Measurements from ENCODE around the gene PAK6. TPM values are rescaled to one million over a fixed set of nuclear protein-coding genes. Genes with fewer than 3 reads are reported as not detected.
A peak's percentile ranks its signal among the peaks of the same experiment; 100 is the strongest.

The PAK6 gene
- polyA plus RNA-seq, 3 donors: 0.03 TPM; not detected in 2

DNA sequence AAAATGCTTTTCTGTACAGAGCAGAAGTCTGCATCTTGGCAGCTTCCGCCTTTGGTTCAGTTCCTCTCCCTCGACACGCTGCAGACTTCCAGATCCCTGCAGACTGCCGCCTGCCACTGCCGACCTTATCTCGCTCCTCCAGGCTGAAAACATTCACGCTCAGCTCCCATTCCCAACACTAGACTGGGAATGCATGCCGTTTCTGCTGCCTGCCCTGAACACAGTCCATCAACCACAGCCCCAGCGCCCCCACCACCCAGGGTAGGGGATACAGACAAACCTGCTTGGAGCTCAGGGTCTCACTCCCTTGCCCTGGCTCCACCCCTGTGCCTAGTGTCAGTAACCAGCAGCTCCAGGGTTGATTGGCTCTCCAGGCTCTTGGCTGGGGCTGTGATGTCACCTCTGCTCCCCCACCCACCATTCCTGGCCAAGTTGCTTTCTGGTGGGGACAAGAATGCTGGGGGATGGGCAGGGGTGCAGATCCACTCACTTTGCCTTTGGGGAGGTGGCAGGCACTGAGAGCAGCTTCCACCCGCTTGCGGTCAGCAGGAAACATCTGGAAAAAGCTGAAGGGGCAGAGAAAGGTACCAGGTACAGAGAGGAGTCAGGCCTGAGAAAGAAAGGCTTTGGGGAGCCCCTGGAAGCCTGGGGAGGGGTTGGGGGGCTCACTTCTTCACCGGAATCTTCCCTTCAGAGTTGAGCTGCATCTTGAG, 62.8 kb downstream of the PAK6 start:
- peaks cover 75 to 92% of the 10 kb centered on the region in 2 donors for H3K36me3 ChIP-seq (replicated peaks in 1 of 2; ENCODE audit: control insufficient read depth in 1 of 2, insufficient read depth in 2 of 2, low read length in 2 of 2)
- H2AFZ ChIP-seq (ENCODE audit: insufficient read depth, low read depth, low read length, poor library complexity, severe bottlenecking): no peak overlapping the region
- peaks cover 0 to 1% (median 0%) of the 10 kb centered on the region in 3 donors for H3K27me3 Mint-ChIP-seq (ENCODE audit: low read depth in 3 of 3)
- H3K79me2 ChIP-seq (ENCODE audit: insufficient read depth, low read length): peaks cover 78% of the 10 kb centered on the region
- H3K4me3 Mint-ChIP-seq: peak overlapping the region; percentile 56 to 84
- H3K9me3 Mint-ChIP-seq: no peaks in the 10 kb centered on the region
- H3K4me2 ChIP-seq (replicated peaks; ENCODE audit: extremely low read depth, low read length, poor library complexity, severe bottlenecking): peak overlapping the region; percentile 30
- H3K36me3 Mint-ChIP-seq: peaks cover 74 to 90% of the 10 kb centered on the region in 2 donors
- intact Hi-C loops (cut with micrococcal nuclease): no loop called here
- no peaks in the 10 kb centered on the region for H3K9me3 ChIP-seq (replicated peaks in 1 of 2; ENCODE audit: control insufficient read depth in 1 of 2, insufficient read depth in 1 of 2, low read length in 2 of 2)
- peaks cover 48 to 60% of the 10 kb centered on the region in 2 donors for H3K4me1 ChIP-seq (ENCODE audit: control insufficient read depth in 1 of 2, insufficient read depth in 2 of 2, low read length in 2 of 2)
- peaks cover 100% of the 10 kb centered on the region for H4K20me1 ChIP-seq (ENCODE audit: insufficient read depth, low read length)
- 61% methylated on average over 9 of the region's 12 CpGs for whole genome bisulfite sequencing (ENCODE audit: insufficient coverage)
- H3K4me1 Mint-ChIP-seq: peaks cover 58% of the 10 kb centered on the region
- no peaks in the 10 kb centered on the region for H3K27me3 ChIP-seq (ENCODE audit: control insufficient read depth in 2 of 2, insufficient read depth in 2 of 2, low read length in 2 of 2)
- DNase-seq: peak in 1 of 3 donors; percentile 21
- peak overlapping the region in 1 of 3 experiments; percentile 27 for H3K4me3 ChIP-seq (replicated peaks in 1 of 3; ENCODE audit: low read depth in 2 of 3, low read length in 3 of 3)
- TF ChIP-seq, protein P1, sequence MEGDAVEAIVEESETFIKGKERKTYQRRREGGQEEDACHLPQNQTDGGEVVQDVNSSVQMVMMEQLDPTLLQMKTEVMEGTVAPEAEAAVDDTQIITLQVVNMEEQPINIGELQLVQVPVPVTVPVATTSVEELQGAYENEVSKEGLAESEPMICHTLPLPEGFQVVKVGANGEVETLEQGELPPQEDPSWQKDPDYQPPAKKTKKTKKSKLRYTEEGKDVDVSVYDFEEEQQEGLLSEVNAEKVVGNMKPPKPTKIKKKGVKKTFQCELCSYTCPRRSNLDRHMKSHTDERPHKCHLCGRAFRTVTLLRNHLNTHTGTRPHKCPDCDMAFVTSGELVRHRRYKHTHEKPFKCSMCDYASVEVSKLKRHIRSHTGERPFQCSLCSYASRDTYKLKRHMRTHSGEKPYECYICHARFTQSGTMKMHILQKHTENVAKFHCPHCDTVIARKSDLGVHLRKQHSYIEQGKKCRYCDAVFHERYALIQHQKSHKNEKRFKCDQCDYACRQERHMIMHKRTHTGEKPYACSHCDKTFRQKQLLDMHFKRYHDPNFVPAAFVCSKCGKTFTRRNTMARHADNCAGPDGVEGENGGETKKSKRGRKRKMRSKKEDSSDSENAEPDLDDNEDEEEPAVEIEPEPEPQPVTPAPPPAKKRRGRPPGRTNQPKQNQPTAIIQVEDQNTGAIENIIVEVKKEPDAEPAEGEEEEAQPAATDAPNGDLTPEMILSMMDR (IDR thresholded peaks at IDR 0.05): no peak
- H3K27ac ChIP-seq (ENCODE audit: low read depth in 1 of 2, low read length in 2 of 2): peak overlapping the region; percentile 4 to 20
- H3K9ac ChIP-seq (ENCODE audit: insufficient read depth, low read length, poor library complexity, severe bottlenecking): no peak overlapping the region
- H3K27ac Mint-ChIP-seq: peak overlapping the region in 5 of 7 donors; percentile 58 to 68 (median 63)

DNA sequence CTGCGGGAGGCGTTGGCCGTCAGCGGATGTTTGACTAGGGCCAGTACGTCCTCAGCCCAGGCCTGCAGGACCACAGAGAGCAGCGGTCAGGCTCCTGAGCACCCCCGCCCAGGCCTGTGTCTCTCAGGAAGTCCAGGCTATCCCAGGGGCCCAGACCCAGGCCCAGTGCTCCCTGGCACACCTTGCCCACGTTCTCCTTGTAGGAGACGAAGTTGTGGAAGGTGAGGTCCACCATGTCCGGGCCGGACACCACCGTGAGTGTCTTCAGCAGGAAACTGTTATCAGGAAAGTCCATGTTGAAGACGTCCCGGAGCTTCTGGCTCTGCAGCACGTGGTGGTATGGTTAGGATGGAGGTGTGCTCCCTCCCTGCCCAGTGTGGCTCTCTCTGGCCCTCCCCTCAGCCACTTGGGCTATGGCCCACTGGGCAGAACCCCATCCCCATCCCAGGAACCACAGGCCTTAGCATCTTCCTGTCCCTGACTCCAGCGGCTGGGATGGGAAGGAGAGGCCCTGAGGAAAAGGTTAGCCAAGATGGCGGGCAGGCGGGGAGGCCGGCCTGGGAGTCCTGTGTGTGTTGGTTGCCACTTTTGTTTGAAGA, 63.5 kb downstream of the PAK6 start:
- Histone ChIP-seq H3K27ac (ENCODE audit: low read depth in 1 of 2, low read length in 2 of 2) (peak overlapping the region in 1 of 2 donors; percentile 20), H3K4me2 (replicated peaks; ENCODE audit: extremely low read depth, low read length, poor library complexity, severe bottlenecking) (peak overlapping the region; percentile 30), H3K4me3 (replicated peaks in 1 of 3; ENCODE audit: low read depth in 2 of 3, low read length in 3 of 3) (no peak overlapping the region), H4K20me1 (ENCODE audit: insufficient read depth, low read length) (peaks cover 96% of the 10 kb centered on the region), H3K9me3 (replicated peaks in 1 of 2; ENCODE audit: control insufficient read depth in 1 of 2, insufficient read depth in 1 of 2, low read length in 2 of 2) (no peaks in the 10 kb centered on the region), H3K9ac (ENCODE audit: insufficient read depth, low read length, poor library complexity, severe bottlenecking) (no peak overlapping the region), H3K27me3 (ENCODE audit: control insufficient read depth in 2 of 2, insufficient read depth in 2 of 2, low read length in 2 of 2) (no peaks in the 10 kb centered on the region), H3K36me3 (replicated peaks in 1 of 2; ENCODE audit: control insufficient read depth in 1 of 2, insufficient read depth in 2 of 2, low read length in 2 of 2) (peaks cover 68 to 85% of the 10 kb centered on the region in 2 donors), H3K4me1 (ENCODE audit: control insufficient read depth in 1 of 2, insufficient read depth in 2 of 2, low read length in 2 of 2) (peaks cover 48 to 61% of the 10 kb centered on the region in 2 donors), H2AFZ (ENCODE audit: insufficient read depth, low read depth, low read length, poor library complexity, severe bottlenecking) (no peak overlapping the region), H3K79me2 (ENCODE audit: insufficient read depth, low read length) (peaks cover 86% of the 10 kb centered on the region)
- intact Hi-C loops (cut with micrococcal nuclease): no loop called here
- TF ChIP-seq, protein P1 (IDR thresholded peaks at IDR 0.05): no peak
- Mint-ChIP-seq H3K4me3 (no peak overlapping the region), H3K4me1 (peaks cover 61% of the 10 kb centered on the region), H3K27ac (peak overlapping the region in 4 of 7 donors; percentile 23 to 83 (median 53)), H3K9me3 (no peaks in the 10 kb centered on the region), H3K27me3 (ENCODE audit: low read depth in 3 of 3) (peaks cover 0 to 1% (median 0%) of the 10 kb centered on the region in 3 donors), H3K36me3 (peaks cover 66 to 82% of the 10 kb centered on the region in 2 donors)
- WGBS (ENCODE audit: insufficient coverage): 98% methylated on average over 12 of the region's 19 CpGs
- no peak for DNase-seq
